Astrocyte (in vitro differentiated cells and primary cell): Measurements from ENCODE around the gene APOBR. TPM values are rescaled to one million over a fixed set of nuclear protein-coding genes. Genes with fewer than 3 reads are reported as not detected.

Experiments used
- DNase-seq: peaks from one replicate; pipeline ENCODE4 v3.0.0-alpha.2; 2010; ENCODE audit warnings: low read depth
- FAIRE-seq: peaks from 2 replicates; lab custom pipeline; 2011; peaks lifted over from hg19 to GRCh38; lab: Jason Lieb, UNC
- H2AFZ ChIP-seq: 2 replicates; pipeline ENCODE4 v1.6.0; 2012; ENCODE audit warnings: low read depth, low read length, inconsistent platforms
- H3K27ac ChIP-seq: 2 replicates; pipeline ENCODE4 v1.5.1; 2011; ENCODE audit warnings: low read depth, low read length, inconsistent platforms
- H3K27me3 ChIP-seq: 2 replicates; pipeline ENCODE4 v1.6.0; 2011; ENCODE audit warnings: low read length, inconsistent platforms; ENCODE audit not compliant: insufficient read depth
- H3K36me3 ChIP-seq: 2 replicates; pipeline ENCODE4 v1.5.1; 2011; ENCODE audit warnings: low read length, inconsistent platforms; ENCODE audit not compliant: insufficient read depth
- H3K4me1 ChIP-seq: 2 replicates; pipeline ENCODE4 v1.5.1; 2011; ENCODE audit warnings: low read length, inconsistent platforms; ENCODE audit not compliant: insufficient read depth
- H3K4me2 ChIP-seq: 2 replicates; pipeline ENCODE4 v1.6.0; 2012; ENCODE audit warnings: low read length, inconsistent platforms
- H3K4me3 ChIP-seq: 2 replicates; pipeline ENCODE4 v1.5.1; 2011; ENCODE audit warnings: low read depth, mild to moderate bottlenecking, low read length, inconsistent platforms; ENCODE audit not compliant: insufficient read depth
- H3K79me2 ChIP-seq: 2 replicates; pipeline ENCODE4 v1.6.0; 2012; ENCODE audit warnings: mild to moderate bottlenecking, low read length, inconsistent platforms; ENCODE audit not compliant: insufficient read depth
- H3K9ac ChIP-seq: 2 replicates; pipeline ENCODE4 v1.6.0; 2012; ENCODE audit warnings: mild to moderate bottlenecking, low read length, inconsistent platforms
- H3K9me3 ChIP-seq: 2 replicates; pipeline ENCODE4 v1.5.1; 2012; ENCODE audit warnings: low read depth, mild to moderate bottlenecking, low read length, inconsistent platforms; ENCODE audit not compliant: insufficient read depth
- H4K20me1 ChIP-seq: 2 replicates; pipeline ENCODE4 v1.6.0; 2012; ENCODE audit warnings: low read length, inconsistent platforms; ENCODE audit not compliant: insufficient read depth
- H3K27ac Mint-ChIP-seq: one replicate; pipeline ENCODE4 v1.8.0; 2021; ENCODE audit warnings: mild to moderate bottlenecking, mixed read lengths; ENCODE audit not compliant: unreplicated experiment
- H3K27me3 Mint-ChIP-seq: one replicate; pipeline ENCODE4 v1.8.0; 2021; ENCODE audit warnings: low read depth, mixed read lengths; ENCODE audit not compliant: unreplicated experiment
- H3K36me3 Mint-ChIP-seq: one replicate; pipeline ENCODE4 v1.8.0; 2021; ENCODE audit warnings: low read depth, mixed read lengths; ENCODE audit not compliant: unreplicated experiment
- H3K4me1 Mint-ChIP-seq: one replicate; pipeline ENCODE4 v1.8.0; 2021; ENCODE audit warnings: low read depth, mixed read lengths; ENCODE audit not compliant: unreplicated experiment
- H3K4me3 Mint-ChIP-seq: one replicate; pipeline ENCODE4 v1.8.0; 2021; ENCODE audit warnings: mild to moderate bottlenecking, moderate library complexity, mixed read lengths; ENCODE audit not compliant: unreplicated experiment
- H3K9me3 Mint-ChIP-seq: one replicate; pipeline ENCODE4 v1.8.0; 2021; ENCODE audit warnings: mild to moderate bottlenecking, mixed read lengths; ENCODE audit not compliant: unreplicated experiment
- EZH2 ChIP-seq: IDR thresholded peaks from 2 replicates; pipeline ENCODE4 v1.6.1; 2012; ENCODE audit warnings: mild to moderate bottlenecking, low read length, inconsistent platforms; ENCODE audit not compliant: insufficient read depth
- total RNA-seq: library from RNA; stranded (reverse); gene quantifications from 2 replicates; pipeline ENCODE4 v1.2.1, GENCODE V29; 2021
- TF ChIP-seq, protein P1 (sequence below): IDR thresholded peaks from 2 replicates; pipeline ENCODE4 v1.5.1; 2011; ENCODE audit warnings: low read depth, mild to moderate bottlenecking, inconsistent platforms, low read length, moderate library complexity; ENCODE audit not compliant: insufficient read depth

APOBR gene
- total RNA-seq, 1 donor from 2014 or later = not detected

DNA sequence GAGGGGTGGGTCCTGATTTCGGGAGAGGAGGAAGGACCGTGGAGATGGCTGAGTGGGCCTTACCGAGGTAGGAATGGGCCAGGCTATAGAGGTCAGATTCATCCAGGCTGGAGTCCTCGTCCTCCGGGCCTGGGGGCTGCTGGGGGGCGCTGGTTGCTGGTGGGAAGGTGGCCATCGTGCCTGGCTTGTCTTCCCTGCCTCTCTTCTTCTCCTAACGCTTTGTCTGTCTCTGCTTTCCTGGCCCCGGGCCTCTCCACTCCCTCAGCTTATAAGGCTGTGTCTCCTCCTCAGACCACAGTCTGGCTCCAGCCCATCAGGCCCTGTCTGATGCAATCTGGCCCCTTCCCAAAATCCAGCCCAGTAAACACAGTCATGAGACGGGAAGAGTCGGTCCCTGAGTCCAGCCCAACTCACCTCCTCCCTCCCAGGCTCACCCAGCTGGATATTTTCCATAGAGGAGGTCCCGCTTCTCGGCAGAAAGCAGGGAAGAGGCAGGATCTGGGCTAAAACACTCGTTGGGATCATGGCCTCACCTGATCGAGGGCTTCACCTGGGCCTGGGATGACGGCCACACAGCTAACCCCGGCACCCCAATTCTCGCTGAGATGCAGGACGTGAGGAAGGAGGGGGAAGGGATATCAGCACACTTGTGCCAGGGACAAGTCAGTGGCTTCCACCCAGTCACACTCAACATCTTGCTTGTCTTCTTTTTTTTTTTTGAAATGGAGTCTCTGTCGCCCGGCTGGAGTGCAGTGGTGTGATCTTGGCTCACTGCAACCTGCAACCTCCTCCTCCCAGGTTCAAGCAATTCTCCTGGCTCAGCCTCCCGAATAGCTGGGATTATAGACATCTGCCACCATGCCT is 44.5 kb downstream of the APOBR start, which contains the start of gene NUPR1:
NUPR1 (minus strand) TSS at position 242 of the 864 bp plus-strand sequence; CDS start at position 175, 67 bp downstream.
- Histone ChIP-seq H3K27me3 (no peaks in the 10 kb centered on the region), H3K27ac (no peak within 1 kb of the TSS), H4K20me1 (no peaks in the 10 kb centered on the region), H3K4me2 (peak within 1 kb of the TSS; percentile 70), H3K4me3 (no peak within 1 kb of the TSS), H3K4me1 (no peaks in the 10 kb centered on the region), H3K79me2 (peaks cover 4% of the 10 kb centered on the region), H2AFZ (peak within 1 kb of the TSS; percentile 62), H3K36me3 (no peaks in the 10 kb centered on the region), H3K9ac (peak within 1 kb of the TSS; percentile 66), H3K9me3 (no peaks in the 10 kb centered on the region)
- DNase-seq (peak; percentile 95), FAIRE-seq (no peak)
- H3K9me3 Mint-ChIP-seq = peaks cover 5% of the 10 kb centered on the region
- peak within 1 kb of the TSS; percentile 74 for H3K4me3 Mint-ChIP-seq
- TF ChIP-seq, protein P1, sequence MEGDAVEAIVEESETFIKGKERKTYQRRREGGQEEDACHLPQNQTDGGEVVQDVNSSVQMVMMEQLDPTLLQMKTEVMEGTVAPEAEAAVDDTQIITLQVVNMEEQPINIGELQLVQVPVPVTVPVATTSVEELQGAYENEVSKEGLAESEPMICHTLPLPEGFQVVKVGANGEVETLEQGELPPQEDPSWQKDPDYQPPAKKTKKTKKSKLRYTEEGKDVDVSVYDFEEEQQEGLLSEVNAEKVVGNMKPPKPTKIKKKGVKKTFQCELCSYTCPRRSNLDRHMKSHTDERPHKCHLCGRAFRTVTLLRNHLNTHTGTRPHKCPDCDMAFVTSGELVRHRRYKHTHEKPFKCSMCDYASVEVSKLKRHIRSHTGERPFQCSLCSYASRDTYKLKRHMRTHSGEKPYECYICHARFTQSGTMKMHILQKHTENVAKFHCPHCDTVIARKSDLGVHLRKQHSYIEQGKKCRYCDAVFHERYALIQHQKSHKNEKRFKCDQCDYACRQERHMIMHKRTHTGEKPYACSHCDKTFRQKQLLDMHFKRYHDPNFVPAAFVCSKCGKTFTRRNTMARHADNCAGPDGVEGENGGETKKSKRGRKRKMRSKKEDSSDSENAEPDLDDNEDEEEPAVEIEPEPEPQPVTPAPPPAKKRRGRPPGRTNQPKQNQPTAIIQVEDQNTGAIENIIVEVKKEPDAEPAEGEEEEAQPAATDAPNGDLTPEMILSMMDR = no peak
- no peak for TF ChIP-seq EZH2
- peaks cover 15% of the 10 kb centered on the region for H3K36me3 Mint-ChIP-seq
- H3K4me1 Mint-ChIP-seq = peaks cover 8% of the 10 kb centered on the region
- H3K27ac Mint-ChIP-seq = peak within 1 kb of the TSS; percentile 59
- peaks cover 10% of the 10 kb centered on the region for H3K27me3 Mint-ChIP-seq

DNA sequence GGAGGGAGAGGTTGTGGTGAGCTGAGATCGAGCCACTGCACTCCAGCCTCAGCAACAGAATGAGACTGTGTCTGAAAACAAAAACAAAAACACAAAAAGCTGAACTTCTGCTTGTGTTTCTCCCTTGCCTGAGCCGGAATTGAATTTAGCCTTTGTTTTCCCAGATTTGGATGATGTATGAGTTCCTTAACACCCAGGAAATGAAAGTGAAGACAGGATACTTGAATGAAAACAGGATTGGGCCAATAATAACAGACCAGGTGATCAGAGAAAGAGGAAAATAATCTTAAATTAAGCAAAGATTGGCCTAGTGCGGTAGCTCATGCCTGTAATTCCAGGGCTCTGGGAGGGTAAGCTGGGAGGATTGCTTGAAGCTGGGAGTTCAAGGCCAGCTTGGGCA is 45.9 kb downstream of the APOBR start:
- Histone ChIP-seq H3K36me3 (no peaks in the 10 kb centered on the region), H3K79me2 (peaks cover 4% of the 10 kb centered on the region), H4K20me1 (no peaks in the 10 kb centered on the region), H3K27ac (no peak overlapping the region), H3K4me3 (no peak overlapping the region), H3K9ac (no peak overlapping the region), H3K4me2 (no peak overlapping the region), H2AFZ (no peak overlapping the region), H3K27me3 (peaks cover 2% of the 10 kb centered on the region), H3K9me3 (no peaks in the 10 kb centered on the region), H3K4me1 (no peaks in the 10 kb centered on the region)
- H3K9me3 Mint-ChIP-seq = peaks cover 5% of the 10 kb centered on the region
- TF ChIP-seq EZH2 = no peak
- TF ChIP-seq, protein P1 = no peak
- H3K4me1 Mint-ChIP-seq = peaks cover 8% of the 10 kb centered on the region
- H3K4me3 Mint-ChIP-seq = no peak overlapping the region
- H3K27me3 Mint-ChIP-seq = peaks cover 15% of the 10 kb centered on the region
- DNase-seq = no peak
- peaks cover 9% of the 10 kb centered on the region for H3K36me3 Mint-ChIP-seq
- H3K27ac Mint-ChIP-seq = no peak overlapping the region
- no peak for FAIRE-seq

DNA sequence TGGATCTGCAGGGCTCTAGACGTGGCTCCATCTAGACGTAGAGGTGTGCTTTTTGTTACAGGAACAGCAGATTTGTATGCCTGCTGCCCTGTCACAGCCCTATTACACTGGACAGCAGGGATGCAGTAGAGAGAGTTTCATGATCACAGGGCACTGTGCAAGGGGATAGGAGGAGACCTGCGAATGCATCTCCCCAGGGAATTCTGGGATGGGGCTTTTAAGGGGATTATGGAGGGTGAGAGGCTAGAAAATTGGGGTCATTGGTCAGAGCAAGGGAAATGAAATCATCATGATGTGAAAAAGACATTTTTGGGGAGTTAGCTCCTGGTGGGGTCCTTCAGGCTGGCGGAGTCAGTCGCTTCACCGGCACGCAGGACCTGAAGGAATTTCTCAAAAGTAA is 48.2 kb downstream of the APOBR start:
- H3K4me1 ChIP-seq = no peaks in the 10 kb centered on the region
- H4K20me1 ChIP-seq = no peaks in the 10 kb centered on the region
- DNase-seq (no peak), FAIRE-seq (no peak)
- H3K27me3 ChIP-seq = peaks cover 2% of the 10 kb centered on the region
- Mint-ChIP-seq H3K27ac (no peak overlapping the region), H3K36me3 (peaks cover 4% of the 10 kb centered on the region), H3K4me1 (peaks cover 6% of the 10 kb centered on the region), H3K27me3 (peaks cover 13% of the 10 kb centered on the region), H3K4me3 (no peak overlapping the region), H3K9me3 (peaks cover 4% of the 10 kb centered on the region)
- H3K79me2 ChIP-seq = peaks cover 4% of the 10 kb centered on the region
- no peak overlapping the region for H3K4me2 ChIP-seq
- H3K9me3 ChIP-seq = no peaks in the 10 kb centered on the region
- no peak overlapping the region for H3K4me3 ChIP-seq
- TF ChIP-seq, protein P1 = no peak
- no peaks in the 10 kb centered on the region for H3K36me3 ChIP-seq
- no peak overlapping the region for H3K9ac ChIP-seq
- no peak overlapping the region for H2AFZ ChIP-seq
- no peak overlapping the region for H3K27ac ChIP-seq
